HL-60/S4 treated with phorbol 12-myristate 13-acetate at 8.2 ng/mL for 4 days and 3 days (cell line): ENCODE data around the gene MYO9A.
"Not testable (repeated sequence)": the region's sequence is repeated elsewhere in the genome, so short reads cannot be mapped to it uniquely, and the experiment has no call there.

Experiments
- in situ Hi-C: fragments of 300-500 bp; cut with MboI; formaldehyde crosslinking; loops from 2 replicates; pipeline ENCODE4 v1.15.0; 2022; ENCODE audit warnings: low sequenced_read_pairs

Gene MYO9A

GRCh38 chr15:71889385-71889784 lies 228.6 kb downstream of the MYO9A start:
- in situ Hi-C loops, result loop anchor here (25.0 kb wide), 1 partner anchor 98 kb away; no protein-coding TSS in a partner anchor

GRCh38 chr15:71888797-71889196 lies 229.2 kb downstream of the MYO9A start:
- in situ Hi-C loops, result loop anchor here (25.0 kb wide), 1 partner anchor 99 kb away; no protein-coding TSS in a partner anchor

GRCh38 chr15:71885390-71885789 lies 232.6 kb downstream of the MYO9A start:
- in situ Hi-C loops, result loop anchor here (25.0 kb wide), 1 partner anchor 102 kb away; no protein-coding TSS in a partner anchor

GRCh38 chr15:71883447-71883846 lies 234.5 kb downstream of the MYO9A start:
- in situ Hi-C loops, result loop anchor here (25.0 kb wide), 1 partner anchor 104 kb away; no protein-coding TSS in a partner anchor

- in situ Hi-C loops, result loop anchor here (25.0 kb wide), 1 partner anchor 107 kb away; no protein-coding TSS in a partner anchor
Observed at GRCh38 chr15:71880276-71880675, 237.7 kb downstream of the MYO9A start.

GRCh38 chr15:71874245-71874644 lies 243.7 kb downstream of the MYO9A start:
- in situ Hi-C loops, result no loop called here

GRCh38 chr15:71858232-71858631 lies 259.7 kb downstream of the MYO9A start:
- in situ Hi-C loops, result not testable (repeated sequence)

GRCh38 chr15:71853543-71853942 lies 264.4 kb downstream of the MYO9A start:
- in situ Hi-C loops, result no loop called here

- in situ Hi-C loops, result no loop called here
Observed at GRCh38 chr15:71844916-71845315, 273.0 kb downstream of the MYO9A start.

GRCh38 chr15:71841563-71841962 lies 276.4 kb downstream of the MYO9A start:
- in situ Hi-C loops, result no loop called here

- in situ Hi-C loops, result no loop called here
Observed at GRCh38 chr15:71830981-71831380, 287.0 kb downstream of the MYO9A start.

- in situ Hi-C loops, result no loop called here
Observed at GRCh38 chr15:71826196-71826595, 291.8 kb downstream of the MYO9A start.

- in situ Hi-C loops, result no loop called here
Observed at GRCh38 chr15:71825021-71825730, 292.8 kb downstream of the MYO9A start.

- in situ Hi-C loops, result no loop called here
Observed at GRCh38 chr15:71823801-71824200, 294.1 kb downstream of the MYO9A start.

- in situ Hi-C loops, result no loop called here
Observed at GRCh38 chr15:71822890-71823630, 294.9 kb downstream of the MYO9A start.

GRCh38 chr15:71821547-71822129 lies 296.3 kb downstream of the MYO9A start:
- in situ Hi-C loops, result no loop called here

GRCh38 chr15:71820127-71820526 lies 297.8 kb downstream of the MYO9A start:
- in situ Hi-C loops, result no loop called here

GRCh38 chr15:71817351-71817750 lies 300.6 kb downstream of the MYO9A start:
- in situ Hi-C loops, result no loop called here

GRCh38 chr15:71815301-71815700 lies 302.6 kb downstream of the MYO9A start:
- in situ Hi-C loops, result no loop called here

GRCh38 chr15:71813723-71814470 lies 304.1 kb downstream of the MYO9A start:
- in situ Hi-C loops, result no loop called here
